Osteoblast (primary cell): ENCODE data around the gene KRTAP10-11. TPM values are rescaled to one million over a fixed set of nuclear protein-coding genes. Genes with fewer than 3 reads are reported as not detected.

Experiments used
- DNase-seq: peaks from one replicate; pipeline ENCODE4 v3.0.0; 2011; ENCODE audit warnings: low spot score, mixed read lengths; ENCODE audit not compliant: insufficient read length; ENCODE audit errors: missing footprints
- H2AFZ ChIP-seq: 2 replicates; pipeline ENCODE4 v1.6.0; 2011; ENCODE audit warnings: mild to moderate bottlenecking, low read length
- H3K27ac ChIP-seq: 2 replicates; pipeline ENCODE4 v1.5.1; 2011; ENCODE audit warnings: mild to moderate bottlenecking, low read depth, low read length, moderate library complexity
- H3K27me3 ChIP-seq: 2 replicates; pipeline ENCODE4 v1.6.0; 2012; ENCODE audit warnings: mild to moderate bottlenecking, control low read depth, inconsistent platforms, low read length, moderate library complexity; ENCODE audit not compliant: insufficient read depth
- H3K36me3 ChIP-seq: 2 replicates; pipeline ENCODE4 v1.5.1; 2011; ENCODE audit warnings: mild to moderate bottlenecking, low read length, control low read depth, moderate library complexity; ENCODE audit not compliant: insufficient read depth
- H3K4me1 ChIP-seq: 2 replicates; pipeline ENCODE4 v1.5.1; 2011; ENCODE audit warnings: mild to moderate bottlenecking, low read length, control low read depth, moderate library complexity; ENCODE audit not compliant: insufficient read depth
- H3K4me2 ChIP-seq: 2 replicates; pipeline ENCODE4 v1.6.0; 2011; ENCODE audit warnings: mild to moderate bottlenecking, low read length; ENCODE audit not compliant: insufficient read depth
- H3K4me3 ChIP-seq: fragments of 200-600 bp; sonication (generic); 3 replicates; pipeline ENCODE4 v1.5.1; 2012; ENCODE audit warnings: mild to moderate bottlenecking, low read length, inconsistent platforms; ENCODE audit not compliant: insufficient read depth
- H3K79me2 ChIP-seq: 2 replicates; pipeline ENCODE4 v1.6.0; 2012; ENCODE audit warnings: mild to moderate bottlenecking, low read length, control low read depth, inconsistent platforms; ENCODE audit not compliant: insufficient read depth
- H3K9me3 ChIP-seq: 2 replicates; pipeline ENCODE4 v1.5.1; 2011; ENCODE audit warnings: low read depth, low read length, control low read depth
- H4K20me1 ChIP-seq: 2 replicates; pipeline ENCODE4 v1.6.0; 2012; ENCODE audit warnings: mild to moderate bottlenecking, low read length, control low read depth; ENCODE audit not compliant: insufficient read depth
- total RNA-seq: library from RNA; depleted of rRNA; stranded (reverse); fragments of >200 nt; gene quantifications from 2 replicates; pipeline ENCODE4 v1.2.3, GENCODE V29; 2012
- TF ChIP-seq, protein P1 (sequence below): IDR thresholded peaks from 2 replicates; pipeline ENCODE4 v1.5.1; 2011; ENCODE audit warnings: mild to moderate bottlenecking, low read depth, low read length, moderate library complexity; ENCODE audit errors: extremely low read depth

The KRTAP10-11 gene
- total RNA-seq, 1 donor: not detected

DNA sequence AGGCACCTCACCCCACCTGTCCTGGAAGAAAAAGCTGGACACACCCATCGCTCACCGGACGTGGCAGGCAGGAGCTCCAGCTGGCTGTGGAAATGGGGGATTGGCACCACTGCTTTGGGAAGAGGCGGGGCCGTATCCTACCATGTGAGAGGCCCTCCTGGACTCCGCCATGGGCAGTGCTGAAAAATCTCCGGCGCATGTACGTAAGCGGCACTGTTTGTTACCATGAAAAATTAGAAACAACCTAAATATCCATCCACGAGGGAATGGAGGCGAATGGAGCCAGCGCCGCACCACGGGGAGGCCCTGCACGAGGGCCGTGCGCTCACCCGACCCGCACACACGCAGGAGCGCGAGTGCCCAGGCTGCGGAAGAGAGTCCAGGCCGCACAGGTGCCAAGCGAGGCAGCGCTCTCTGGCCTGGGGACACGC lies 31.2 kb upstream of the KRTAP10-11 start:
- Histone ChIP-seq H2AFZ (no peak overlapping the region), H4K20me1 (no peaks in the 10 kb centered on the region), H3K4me2 (no peak overlapping the region), H3K79me2 (no peaks in the 10 kb centered on the region), H3K4me3 (no peak overlapping the region), H3K9me3 (peaks cover 3% of the 10 kb centered on the region), H3K27me3 (no peaks in the 10 kb centered on the region), H3K36me3 (no peaks in the 10 kb centered on the region), H3K27ac (no peak overlapping the region), H3K4me1 (no peaks in the 10 kb centered on the region)
- TF ChIP-seq, protein P1, sequence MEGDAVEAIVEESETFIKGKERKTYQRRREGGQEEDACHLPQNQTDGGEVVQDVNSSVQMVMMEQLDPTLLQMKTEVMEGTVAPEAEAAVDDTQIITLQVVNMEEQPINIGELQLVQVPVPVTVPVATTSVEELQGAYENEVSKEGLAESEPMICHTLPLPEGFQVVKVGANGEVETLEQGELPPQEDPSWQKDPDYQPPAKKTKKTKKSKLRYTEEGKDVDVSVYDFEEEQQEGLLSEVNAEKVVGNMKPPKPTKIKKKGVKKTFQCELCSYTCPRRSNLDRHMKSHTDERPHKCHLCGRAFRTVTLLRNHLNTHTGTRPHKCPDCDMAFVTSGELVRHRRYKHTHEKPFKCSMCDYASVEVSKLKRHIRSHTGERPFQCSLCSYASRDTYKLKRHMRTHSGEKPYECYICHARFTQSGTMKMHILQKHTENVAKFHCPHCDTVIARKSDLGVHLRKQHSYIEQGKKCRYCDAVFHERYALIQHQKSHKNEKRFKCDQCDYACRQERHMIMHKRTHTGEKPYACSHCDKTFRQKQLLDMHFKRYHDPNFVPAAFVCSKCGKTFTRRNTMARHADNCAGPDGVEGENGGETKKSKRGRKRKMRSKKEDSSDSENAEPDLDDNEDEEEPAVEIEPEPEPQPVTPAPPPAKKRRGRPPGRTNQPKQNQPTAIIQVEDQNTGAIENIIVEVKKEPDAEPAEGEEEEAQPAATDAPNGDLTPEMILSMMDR: no peak
- no peak for DNase-seq

DNA sequence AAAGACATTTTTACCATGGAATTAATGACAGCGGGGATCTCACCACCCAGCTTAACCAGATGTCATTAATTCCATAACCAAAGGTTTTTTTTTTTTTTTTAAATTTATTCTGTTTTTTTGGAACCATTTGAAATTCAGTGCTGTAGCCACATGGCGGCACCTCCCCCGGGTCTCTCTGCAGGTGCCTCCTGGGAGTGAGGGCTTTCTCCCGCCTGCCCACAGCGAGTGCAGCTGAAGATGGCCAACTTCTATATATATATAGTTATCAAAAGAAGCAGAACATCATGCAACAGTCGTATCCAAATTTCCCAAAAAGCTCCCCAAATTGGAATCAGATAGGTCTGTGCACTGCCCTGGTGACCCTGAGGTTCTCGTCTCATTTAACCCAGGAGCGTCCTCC lies 30.7 kb upstream of the KRTAP10-11 start:
- no peak overlapping the region for H3K4me2 ChIP-seq
- H3K9me3 ChIP-seq: peaks cover 3% of the 10 kb centered on the region
- no peaks in the 10 kb centered on the region for H3K27me3 ChIP-seq
- no peaks in the 10 kb centered on the region for H3K36me3 ChIP-seq
- no peaks in the 10 kb centered on the region for H3K4me1 ChIP-seq
- H3K27ac ChIP-seq: no peak overlapping the region
- H2AFZ ChIP-seq: no peak overlapping the region
- TF ChIP-seq, protein P1: no peak
- H4K20me1 ChIP-seq: no peaks in the 10 kb centered on the region
- no peak for DNase-seq
- H3K4me3 ChIP-seq: no peak overlapping the region
- H3K79me2 ChIP-seq: no peaks in the 10 kb centered on the region

DNA sequence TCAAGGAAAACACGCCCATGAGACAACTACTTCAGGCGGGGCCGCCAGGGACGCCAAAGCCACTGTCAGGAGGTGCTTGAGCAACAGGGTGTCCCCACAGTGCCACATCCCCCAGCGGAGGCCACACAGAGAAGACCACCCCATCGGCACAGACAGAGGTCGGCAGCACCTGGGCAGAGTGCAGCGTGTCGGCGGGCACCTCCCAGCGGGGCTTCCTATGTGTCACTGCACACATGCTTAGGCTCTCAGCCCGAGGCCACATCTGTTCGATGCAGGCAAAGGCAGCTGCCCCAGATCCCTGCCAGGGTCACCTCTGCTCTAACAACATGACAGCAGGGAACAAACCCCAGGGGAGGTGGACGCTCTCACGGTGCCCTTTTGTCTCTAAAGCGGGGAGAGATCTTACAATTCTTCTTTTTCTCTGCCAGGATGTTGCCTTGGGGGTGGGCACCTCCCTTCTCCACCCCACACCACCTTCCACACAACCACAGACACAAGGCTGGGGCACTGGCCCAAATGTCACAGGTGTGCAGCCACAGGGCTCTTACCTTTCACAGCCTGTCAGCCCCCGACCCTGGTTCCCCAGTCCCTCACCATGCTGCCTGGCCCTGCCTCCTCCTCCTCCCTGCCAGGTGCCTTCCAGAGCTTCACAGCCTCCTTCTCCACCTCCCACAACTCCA lies 30.2 kb upstream of the KRTAP10-11 start:
- no peaks in the 10 kb centered on the region for H3K79me2 ChIP-seq
- no peak overlapping the region for H2AFZ ChIP-seq
- H3K4me1 ChIP-seq: no peaks in the 10 kb centered on the region
- H3K4me2 ChIP-seq: no peak overlapping the region
- H3K27ac ChIP-seq: no peak overlapping the region
- H3K4me3 ChIP-seq: no peak overlapping the region
- H3K36me3 ChIP-seq: no peaks in the 10 kb centered on the region
- H3K9me3 ChIP-seq: peaks cover 3% of the 10 kb centered on the region
- TF ChIP-seq, protein P1: no peak
- DNase-seq: no peak
- no peaks in the 10 kb centered on the region for H4K20me1 ChIP-seq
- H3K27me3 ChIP-seq: no peaks in the 10 kb centered on the region

DNA sequence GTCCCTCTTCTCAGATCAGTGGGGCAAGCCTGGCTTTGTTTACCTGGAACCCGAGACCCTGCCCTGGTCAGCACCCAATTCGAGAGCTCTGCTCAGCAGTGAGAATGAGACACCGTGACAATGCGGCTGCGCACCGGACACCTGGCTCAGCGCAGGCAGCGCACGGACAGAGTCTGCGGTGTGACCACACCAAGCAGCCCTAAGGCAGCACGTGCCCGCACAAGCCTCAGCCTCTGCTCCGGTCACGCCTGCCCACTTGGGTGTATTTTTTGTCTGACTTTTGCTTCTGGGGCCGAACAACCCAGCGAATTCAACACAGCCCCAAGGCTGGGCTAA lies 29.7 kb upstream of the KRTAP10-11 start:
- H3K79me2 ChIP-seq: no peaks in the 10 kb centered on the region
- H3K4me2 ChIP-seq: no peak overlapping the region
- H3K27me3 ChIP-seq: no peaks in the 10 kb centered on the region
- H4K20me1 ChIP-seq: no peaks in the 10 kb centered on the region
- peaks cover 3% of the 10 kb centered on the region for H3K9me3 ChIP-seq
- H3K27ac ChIP-seq: no peak overlapping the region
- H2AFZ ChIP-seq: no peak overlapping the region
- H3K36me3 ChIP-seq: no peaks in the 10 kb centered on the region
- TF ChIP-seq, protein P1: no peak
- no peaks in the 10 kb centered on the region for H3K4me1 ChIP-seq
- no peak overlapping the region for H3K4me3 ChIP-seq
- no peak for DNase-seq
